Caki2 (cell line): ENCODE measurements around the gene HOOK1. TPM values are rescaled to one million over a fixed set of nuclear protein-coding genes. Genes with fewer than 3 reads are reported as not detected.
"Not testable (repeated sequence)": the region's sequence is repeated elsewhere in the genome, so short reads cannot be mapped to it uniquely, and the experiment has no call there.

ENCODE experiments used
- DNase-seq: peaks from one replicate; pipeline ENCODE4 v3.0.0-alpha.2; 2015; ENCODE audit warnings: low read depth
- in situ Hi-C: cut with HindIII; loops from 2 replicates; pipeline ENCODE4 v1.10.0; 2016; ENCODE audit warnings: low sequenced_read_pairs, low pct_unique_long_range_greater_than_20kb, mixed read lengths
- total RNA-seq: library from RNA; depleted of rRNA; stranded (reverse); fragments of >200 nt; shearing (Covaris generic); gene quantifications from 2 replicates; pipeline ENCODE4 v1.2.3, GENCODE V29; 2014; ENCODE audit warnings: low replicate concordance; rRNA removed

Gene HOOK1
- total RNA-seq, 1 experiment from 2014 or later = 5.5 TPM

DNA sequence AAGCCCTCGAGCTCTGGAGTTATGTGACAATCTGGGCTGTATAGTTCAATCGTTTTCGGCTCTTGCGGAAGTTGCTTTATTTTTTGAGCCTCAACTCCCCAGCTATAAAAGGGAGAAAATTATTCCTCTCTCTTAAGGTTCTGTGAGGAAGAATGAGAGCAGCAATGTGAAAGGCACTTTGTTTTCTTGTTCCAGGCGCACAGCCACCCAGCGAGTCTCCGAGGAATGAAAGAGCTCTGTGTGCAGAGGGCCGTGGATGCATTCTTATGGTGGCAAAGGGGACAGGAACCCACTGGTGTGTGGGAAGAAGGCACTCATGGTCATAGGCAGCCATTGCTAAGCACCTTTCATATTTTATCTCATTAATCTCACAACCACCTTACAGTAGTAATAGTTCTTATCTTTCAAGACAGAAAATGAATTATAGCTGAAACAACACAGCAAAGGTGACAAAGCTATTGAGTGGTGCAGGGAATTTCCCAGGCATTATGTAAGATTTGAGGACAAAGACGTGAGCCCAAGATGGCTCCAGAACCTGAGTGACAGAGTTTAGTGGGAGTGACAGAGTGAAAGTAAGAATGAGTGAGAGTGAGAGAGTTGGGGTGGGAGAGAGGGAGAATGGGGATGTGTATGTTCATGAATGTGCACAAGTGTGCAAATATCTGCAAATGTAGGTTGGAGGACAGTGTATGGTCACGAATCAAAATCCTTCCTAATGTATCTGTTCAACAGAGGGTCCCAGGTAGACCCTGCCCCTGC, 102.5 kb downstream of the HOOK1 start:
- in situ Hi-C loops = no loop called here
- no peak for DNase-seq

DNA sequence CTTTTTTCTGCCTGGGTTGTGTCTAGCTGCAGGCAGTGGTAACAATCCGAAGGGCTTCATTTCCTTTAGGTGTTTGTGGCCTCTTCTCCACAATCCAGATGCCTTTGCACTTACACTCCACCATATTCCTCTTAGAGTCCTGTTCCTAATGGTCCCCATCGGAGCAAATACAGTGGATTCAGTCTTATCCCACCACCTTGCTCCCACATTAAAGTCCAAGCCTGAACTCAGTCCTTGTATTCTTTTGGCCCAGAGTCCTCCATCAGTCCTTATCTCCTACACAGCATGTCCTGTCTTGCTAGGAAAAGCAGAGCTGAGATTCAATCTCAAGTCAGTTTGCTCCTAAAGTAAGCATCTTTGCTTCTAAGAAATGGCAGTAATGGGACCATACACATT, 103.0 kb downstream of the HOOK1 start:
- in situ Hi-C loops = no loop called here
- no peak for DNase-seq

DNA sequence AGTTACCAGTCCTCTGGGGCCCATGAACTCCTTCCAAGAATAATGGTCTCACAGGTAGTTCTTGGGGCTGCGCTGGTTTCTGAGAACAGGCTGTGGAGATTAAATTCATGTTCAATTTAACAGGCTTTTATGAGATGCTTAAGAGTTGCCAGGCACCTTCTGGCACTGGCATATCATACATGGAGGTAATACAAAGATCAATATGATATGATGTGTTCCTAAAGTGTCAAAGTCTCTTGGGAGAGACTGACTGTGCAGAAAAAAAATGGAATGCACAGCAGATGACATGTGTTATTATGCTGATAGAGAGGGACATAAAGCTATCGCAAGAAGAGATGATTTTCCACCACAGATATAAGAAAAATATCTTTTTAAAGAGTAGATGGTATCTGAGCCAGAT, 105.0 kb downstream of the HOOK1 start:
- in situ Hi-C loops = no loop called here
- no peak for DNase-seq

DNA sequence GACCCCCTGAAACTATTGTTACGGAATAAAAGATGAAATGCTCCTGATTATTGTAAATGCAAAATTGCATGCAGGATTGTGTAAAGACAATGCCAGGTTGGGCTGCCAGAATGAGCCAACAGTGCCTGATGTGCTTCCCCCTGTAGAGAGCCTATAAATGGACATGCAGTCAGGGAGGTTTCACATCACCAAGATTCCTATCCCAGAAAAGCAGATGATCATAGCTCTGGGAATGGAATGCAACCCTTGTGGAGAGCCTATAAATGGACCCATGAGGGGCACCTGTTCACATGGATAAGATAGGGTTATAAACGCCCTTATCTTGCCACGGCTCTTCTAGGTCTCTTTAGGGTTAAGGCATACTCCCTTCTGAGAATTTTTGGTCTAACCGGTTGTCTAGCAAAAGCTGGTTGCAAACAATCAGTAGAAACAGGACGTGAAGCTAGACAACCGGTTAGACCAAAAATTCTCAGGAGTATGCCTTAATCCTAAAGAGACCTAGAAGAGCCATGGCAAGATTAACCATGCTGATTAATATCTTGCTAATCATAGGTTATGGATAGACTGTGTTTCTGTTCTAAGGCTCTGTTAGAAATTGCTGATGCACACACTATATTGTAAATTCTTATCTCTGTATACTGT, 106.6 kb downstream of the HOOK1 start:
- in situ Hi-C loops, DNase-seq: not testable (repeated sequence)

DNA sequence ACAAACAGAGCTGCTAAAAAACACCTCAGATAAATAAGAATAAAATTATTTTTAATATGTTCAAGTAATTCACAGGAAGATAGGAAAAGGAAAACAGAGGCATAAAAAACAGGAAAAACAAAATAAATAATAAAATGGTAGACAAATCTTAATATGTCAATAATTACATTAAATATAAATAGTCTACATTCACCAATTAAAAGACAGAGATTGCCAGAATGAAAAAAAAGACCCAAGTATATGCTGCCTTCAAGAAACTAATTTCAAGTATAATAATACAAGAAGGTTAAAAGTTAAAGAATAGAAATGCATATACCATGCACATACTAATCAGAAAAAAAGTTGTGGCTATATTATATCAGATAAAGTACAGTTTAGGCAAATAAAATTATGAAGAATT, 109.9 kb downstream of the HOOK1 start:
- DNase-seq = no peak
- in situ Hi-C loops = no loop called here

Other genes with a start within 250 kb of the HOOK1 start
- gene CYP2J2, start 111.8 kb downstream of the HOOK1 start, total RNA-seq = 0.20 and 4.5 TPM in 2 replicates